Spleen (tissue), 11 donors: ENCODE results near the gene EVA1B. TPM values are rescaled to one million over a fixed set of nuclear protein-coding genes. Genes with fewer than 3 reads are reported as not detected.

Experiments
- DNase-seq: peaks from one replicate; pipeline ENCODE4 v3.0.0-alpha.2; 2020
- H3K27ac ChIP-seq, 8 donors: fragments of 200-600 bp; sonication (generic) in 7 of 8; 1 replicate in 4 of 8; 2 replicates in 4 of 8; pipeline versions ENCODE4 v1.5.0 to v1.8.0; 2016 to 2021; ENCODE audit warnings: inconsistent platforms in 4 of 8, mild to moderate bottlenecking in 4 of 8, moderate library complexity in 1 of 8
- H3K27me3 ChIP-seq, 7 donors: fragments of 200-600 bp; sonication (generic) in 6 of 7; replicated peaks in 1 of 7; 1 replicate in 4 of 7; 2 replicates in 3 of 7; pipeline versions ENCODE4 v1.5.0 to v1.8.0; 2016 to 2021; ENCODE audit warnings: inconsistent platforms in 3 of 7, mild to moderate bottlenecking in 1 of 7
- H3K36me3 ChIP-seq, 6 donors: fragments of 200-600 bp; sonication (generic) in 5 of 6; 1 replicate in 4 of 6; 2 replicates in 2 of 6; pipeline versions ENCODE4 v1.5.0 to v1.8.0; 2016 to 2021; ENCODE audit warnings: inconsistent platforms in 2 of 6
- H3K4me1 ChIP-seq, 6 donors: fragments of 200-600 bp; sonication (generic) in 5 of 6; 1 replicate in 3 of 6; 2 replicates in 3 of 6; pipeline versions ENCODE4 v1.5.0 to v1.8.0; 2016 to 2021; ENCODE audit warnings: inconsistent platforms in 3 of 6
- H3K4me3 ChIP-seq, 8 donors: fragments of 200-600 bp; sonication (generic) in 7 of 8; 1 replicate in 4 of 8; 2 replicates in 4 of 8; pipeline versions ENCODE4 v1.5.0 to v1.8.0; 2016 to 2021; ENCODE audit warnings: inconsistent platforms in 4 of 8, mild to moderate bottlenecking in 4 of 8, moderate library complexity in 2 of 8
- H3K9me3 ChIP-seq, 8 donors: fragments of 200-600 bp; sonication (generic) in 7 of 8; 1 replicate in 4 of 8; 2 replicates in 4 of 8; pipeline versions ENCODE4 v1.5.0 to v1.8.0; 2016 to 2021; ENCODE audit warnings: inconsistent platforms in 4 of 8
- POLR2A ChIP-seq, 3 donors: fragments of 450-650 bp; IDR thresholded peaks; one replicate each; pipeline ENCODE4 v1.5.1; 2017; ENCODE audit warnings: antibody characterized with exemption in 3 of 3, mild to moderate bottlenecking in 1 of 3
- POLR2AphosphoS5 ChIP-seq, 3 donors: sonication (generic); formaldehyde crosslinking; IDR thresholded peaks; one replicate each; pipeline ENCODE4 v1.5.1; 2017; ENCODE audit warnings: antibody characterized with exemption in 3 of 3
- WGBS, 5 donors: extraction: QIAGEN DNeasy Blood & Tissue Kit in 3 of 5; methylation state at CpG; one replicate each; pipeline versions ENCODE4 v1.1.5 to v1.1.7; 2013 to 2018; 5-methylcytosine and 5-hydroxymethylcytosine counted together
- intact Hi-C: fragments of 100-400 bp; cut with DNase I; formaldehyde crosslinking; loops from one replicate; pipeline ENCODE4 v1.15.0; 2023; ENCODE audit warnings: low total_unique reads
- polyA plus RNA-seq, 3 donors: library from polyadenylated mRNA; stranded (reverse); fragments of 200-250 nt; gene quantifications; one replicate each; pipeline ENCODE4 v1.2.1, GENCODE V29; 2013
- total RNA-seq, 7 donors: library from RNA; depleted of rRNA in 3 of 7; stranded (reverse); fragments of >200 nt in 3 of 7; fragmentation: NEBNext Ultra II Directional in 4 of 7; extraction: Animal tissue kit (Norgen Biotek cat#: 25700) in 4 of 7; gene quantifications; one replicate each; pipeline versions ENCODE4 v1.1.0 to v1.2.1, GENCODE V29; 2016 to 2021
- TF ChIP-seq, protein P1 (sequence below), 11 experiments: fragments of 200-600 bp in 7 of 11; fragments of 450-650 bp in 4 of 11; sonication (generic) in 4 of 11; IDR thresholded peaks in 8 of 11; conservative IDR thresholded peaks in 3 of 11; 1 replicate in 7 of 11; 2 replicates in 4 of 11; pipeline versions ENCODE4 v1.4.0 to v1.8.0; 2016 to 2021; ENCODE audit warnings: antibody characterized with exemption in 11 of 11, inconsistent platforms in 4 of 11, mild to moderate bottlenecking in 1 of 11
- donor health status: healthy with polysubstance abuse.
- donor health status: DM: no; HTN: no; CAD: no; lungs with moderate emphysema.
- donor health status: DM: no; HTN: no; CAD: no.
- donor health status: Bipolar disorder and iron deficiency.
- donor health status: healthy.
- donor health status: DM: no; HTN: no; CAD: no.
- donor health status: DM: yes; HTN: yes; CAD: no.

EVA1B gene
- total and polyA plus RNA-seq, 10 donors, result 17.2 to 77.4 (median 40.5) TPM

DNA sequence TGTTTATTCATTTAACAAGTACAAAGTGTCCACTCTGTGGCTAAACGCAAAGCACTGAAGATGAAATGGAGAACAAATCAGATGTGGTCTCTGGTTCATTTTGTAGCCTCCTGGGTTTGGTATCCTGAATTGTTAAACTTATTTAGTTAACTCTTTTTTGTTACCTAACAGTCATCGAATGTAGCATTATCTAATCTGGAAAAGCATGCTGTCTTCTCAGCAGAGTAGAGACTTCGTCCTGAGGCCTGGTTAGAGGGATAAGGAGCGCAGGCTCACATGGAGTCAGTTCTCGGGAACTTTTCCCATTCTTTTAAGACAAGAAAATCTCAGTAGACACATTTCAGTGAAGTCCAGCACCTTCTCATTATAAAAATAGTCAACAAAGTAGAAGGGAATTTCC lies 50.4 kb downstream of the EVA1B start:
- H3K27ac ChIP-seq, result no peak overlapping the region
- TF ChIP-seq POLR2AphosphoS5 (IDR thresholded peaks at IDR 0.05), result no peak
- TF ChIP-seq, protein P1, sequence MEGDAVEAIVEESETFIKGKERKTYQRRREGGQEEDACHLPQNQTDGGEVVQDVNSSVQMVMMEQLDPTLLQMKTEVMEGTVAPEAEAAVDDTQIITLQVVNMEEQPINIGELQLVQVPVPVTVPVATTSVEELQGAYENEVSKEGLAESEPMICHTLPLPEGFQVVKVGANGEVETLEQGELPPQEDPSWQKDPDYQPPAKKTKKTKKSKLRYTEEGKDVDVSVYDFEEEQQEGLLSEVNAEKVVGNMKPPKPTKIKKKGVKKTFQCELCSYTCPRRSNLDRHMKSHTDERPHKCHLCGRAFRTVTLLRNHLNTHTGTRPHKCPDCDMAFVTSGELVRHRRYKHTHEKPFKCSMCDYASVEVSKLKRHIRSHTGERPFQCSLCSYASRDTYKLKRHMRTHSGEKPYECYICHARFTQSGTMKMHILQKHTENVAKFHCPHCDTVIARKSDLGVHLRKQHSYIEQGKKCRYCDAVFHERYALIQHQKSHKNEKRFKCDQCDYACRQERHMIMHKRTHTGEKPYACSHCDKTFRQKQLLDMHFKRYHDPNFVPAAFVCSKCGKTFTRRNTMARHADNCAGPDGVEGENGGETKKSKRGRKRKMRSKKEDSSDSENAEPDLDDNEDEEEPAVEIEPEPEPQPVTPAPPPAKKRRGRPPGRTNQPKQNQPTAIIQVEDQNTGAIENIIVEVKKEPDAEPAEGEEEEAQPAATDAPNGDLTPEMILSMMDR (IDR thresholded peaks at IDR 0.05 in 8 of 11, conservative IDR thresholded peaks at IDR 0.05 in 3 of 11), result no peak
- TF ChIP-seq POLR2A (IDR thresholded peaks at IDR 0.05), result no peak
- no peak for DNase-seq
- H3K9me3 ChIP-seq, result no peaks in the 10 kb centered on the region
- intact Hi-C loops, result no loop called here
- H3K4me3 ChIP-seq, result no peak overlapping the region
- H3K4me1 ChIP-seq, result peaks cover 0 to 43% (median 8%) of the 10 kb centered on the region in 6 donors
- 89 to 95% (median 94%) methylated on average over 5 of the region's 5 CpGs for WGBS, 5 donors
- no peaks in the 10 kb centered on the region for H3K27me3 ChIP-seq
- H3K36me3 ChIP-seq, result peaks cover 0 to 81% (median 14%) of the 10 kb centered on the region in 6 donors

Other genes starting within 250 kb of the EVA1B start
- gene TEKT2, start 239.6 kb downstream of the EVA1B start, total RNA-seq, result not detected
- gene TEKT2, start 239.6 kb downstream of the EVA1B start, polyA plus RNA-seq, result under 1 TPM in 1 of 3 donors, not detected in 2; 0.33 TPM
- gene ADPRS, start 234.8 kb downstream of the EVA1B start, total RNA-seq, result 10 to 100 TPM; 21.3 to 44.9 (median 26.6) TPM
- gene ADPRS, start 234.8 kb downstream of the EVA1B start, polyA plus RNA-seq, result 10 to 100 TPM; 21.3 to 34.0 (median 22.2) TPM
- 10 to 100 TPM in 4 of 7 donors, 1 to 10 TPM in 3; 7.0 to 32.0 (median 10.3) TPM for gene COL8A2, start 198.4 kb downstream of the EVA1B start, total RNA-seq
- 1 to 10 TPM; 2.1 to 5.9 (median 4.3) TPM for gene COL8A2, start 198.4 kb downstream of the EVA1B start, polyA plus RNA-seq
- gene TRAPPC3, start 174.2 kb downstream of the EVA1B start, total RNA-seq, result 10 to 100 TPM; 46.7 to 98.1 (median 56.4) TPM
- 10 to 100 TPM; 42.9 to 70.1 (median 60.2) TPM for gene TRAPPC3, start 174.2 kb downstream of the EVA1B start, polyA plus RNA-seq
- gene MAP7D1, start 167.5 kb downstream of the EVA1B start, total RNA-seq, result 100 to 1,000 TPM in 3 of 7 donors, 10 to 100 TPM in 4; 72.6 to 116 (median 96.9) TPM
- gene MAP7D1, start 167.5 kb downstream of the EVA1B start, polyA plus RNA-seq, result 10 to 100 TPM; 30.4 to 62.7 (median 38.0) TPM
- 100 to 1,000 TPM in 1 of 7 donors, 10 to 100 TPM in 6; 72.8 to 109 (median 95.4) TPM for gene THRAP3, start 99.2 kb downstream of the EVA1B start, total RNA-seq
- gene THRAP3, start 99.2 kb downstream of the EVA1B start, polyA plus RNA-seq, result 10 to 100 TPM; 21.2 to 33.0 (median 27.0) TPM
- gene SH3D21, start 17.3 kb downstream of the EVA1B start, total RNA-seq, result 1 to 10 TPM; 1.7 to 9.4 (median 7.2) TPM
- 1 to 10 TPM; 1.7 to 5.1 (median 1.9) TPM for gene SH3D21, start 17.3 kb downstream of the EVA1B start, polyA plus RNA-seq
- gene STK40, start 62.3 kb upstream of the EVA1B start, total RNA-seq, result 10 to 100 TPM; 43.3 to 79.2 (median 55.3) TPM
- gene STK40, start 62.3 kb upstream of the EVA1B start, polyA plus RNA-seq, result 10 to 100 TPM; 13.7 to 37.4 (median 14.8) TPM
- gene LSM10, start 74.3 kb upstream of the EVA1B start, total RNA-seq, result 10 to 100 TPM; 42.9 to 62.2 (median 49.0) TPM
- gene LSM10, start 74.3 kb upstream of the EVA1B start, polyA plus RNA-seq, result 10 to 100 TPM; 65.1 to 87.6 (median 86.6) TPM
- gene OSCP1, start 126.8 kb upstream of the EVA1B start, total RNA-seq, result 1 to 10 TPM; 1.1 to 3.3 (median 1.4) TPM
- 1 to 10 TPM in 1 of 3 donors, under 1 TPM in 2; 0.70 to 1.8 (median 0.76) TPM for gene OSCP1, start 126.8 kb upstream of the EVA1B start, polyA plus RNA-seq
- gene MRPS15, start 140.7 kb upstream of the EVA1B start, total RNA-seq, result 10 to 100 TPM; 31.2 to 57.8 (median 38.0) TPM
- gene MRPS15, start 140.7 kb upstream of the EVA1B start, polyA plus RNA-seq, result 10 to 100 TPM; 75.8 to 94.3 (median 91.3) TPM
- gene CSF3R, start 159.3 kb upstream of the EVA1B start, total RNA-seq, result 100 to 1,000 TPM; 200 to 795 (median 433) TPM
- gene CSF3R, start 159.3 kb upstream of the EVA1B start, polyA plus RNA-seq, result 10 to 100 TPM in 2 of 3 donors, 1 to 10 TPM in 1; 8.9 to 73.8 (median 52.7) TPM